NCI-H524 (cell line): ENCODE data around the gene ATXN1.
"Not testable (repeated sequence)": the region's sequence is repeated elsewhere in the genome, so short reads cannot be mapped to it uniquely, and the experiment has no call there.

Experiments
- DNase-seq, 2 experiments: peaks; one replicate each; lab custom pipeline; 2025; lab: John Stamatoyannopoulos, UW

Gene ATXN1

GRCh38 chr6:16760516-16761470, at the start of gene ATXN1:
Gene ATXN1 (minus strand): TSS chr6:16761460.
- peak; percentile 24 to 59 for DNase-seq

- no peak for DNase-seq
Measured at GRCh38 chr6:16810411-16810810, 49.2 kb upstream of the ATXN1 start.

GRCh38 chr6:16809753-16810358, 48.6 kb upstream of the ATXN1 start:
- DNase-seq = no peak

GRCh38 chr6:16807956-16808355, 46.7 kb upstream of the ATXN1 start:
- no peak for DNase-seq

GRCh38 chr6:16806363-16806762, 45.1 kb upstream of the ATXN1 start:
- DNase-seq = no peak

- peak in 1 of 2 experiments; percentile 38 for DNase-seq
Measured at GRCh38 chr6:16805243-16805950, 44.1 kb upstream of the ATXN1 start.

DNA sequence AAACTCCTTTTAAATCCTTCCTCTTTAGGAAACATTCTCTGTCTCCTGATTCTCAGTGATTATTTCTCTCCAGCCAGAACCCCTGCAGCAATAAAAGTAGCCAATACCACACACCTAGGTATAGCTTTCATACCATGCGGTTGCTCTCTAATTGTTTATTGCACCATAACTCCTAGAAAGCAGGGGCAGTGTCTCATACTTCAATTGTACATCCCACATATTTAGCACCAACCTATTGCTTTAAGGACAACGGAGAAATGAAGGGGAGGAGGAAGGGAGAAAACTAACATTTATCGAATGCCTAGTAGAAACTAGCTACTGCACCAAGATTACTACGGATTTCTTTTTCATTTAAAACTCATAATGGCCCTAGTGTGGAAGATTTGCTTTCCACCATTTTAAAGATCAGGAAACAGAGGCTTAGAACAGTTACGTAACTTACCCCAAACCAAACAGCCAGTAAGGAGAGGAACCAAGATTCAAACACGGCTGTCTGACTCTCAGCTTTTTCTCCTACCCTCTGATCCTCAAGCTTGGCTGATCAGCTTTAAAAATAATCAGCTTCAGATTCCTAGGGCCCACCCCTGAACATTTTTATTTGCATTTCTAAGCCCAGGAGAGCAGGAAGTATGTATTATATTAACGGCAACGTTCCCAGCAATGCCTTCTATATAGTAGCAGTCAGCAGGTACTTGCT, 43.4 kb upstream of the ATXN1 start:
- peak in 1 of 2 experiments; percentile 31 for DNase-seq

DNA sequence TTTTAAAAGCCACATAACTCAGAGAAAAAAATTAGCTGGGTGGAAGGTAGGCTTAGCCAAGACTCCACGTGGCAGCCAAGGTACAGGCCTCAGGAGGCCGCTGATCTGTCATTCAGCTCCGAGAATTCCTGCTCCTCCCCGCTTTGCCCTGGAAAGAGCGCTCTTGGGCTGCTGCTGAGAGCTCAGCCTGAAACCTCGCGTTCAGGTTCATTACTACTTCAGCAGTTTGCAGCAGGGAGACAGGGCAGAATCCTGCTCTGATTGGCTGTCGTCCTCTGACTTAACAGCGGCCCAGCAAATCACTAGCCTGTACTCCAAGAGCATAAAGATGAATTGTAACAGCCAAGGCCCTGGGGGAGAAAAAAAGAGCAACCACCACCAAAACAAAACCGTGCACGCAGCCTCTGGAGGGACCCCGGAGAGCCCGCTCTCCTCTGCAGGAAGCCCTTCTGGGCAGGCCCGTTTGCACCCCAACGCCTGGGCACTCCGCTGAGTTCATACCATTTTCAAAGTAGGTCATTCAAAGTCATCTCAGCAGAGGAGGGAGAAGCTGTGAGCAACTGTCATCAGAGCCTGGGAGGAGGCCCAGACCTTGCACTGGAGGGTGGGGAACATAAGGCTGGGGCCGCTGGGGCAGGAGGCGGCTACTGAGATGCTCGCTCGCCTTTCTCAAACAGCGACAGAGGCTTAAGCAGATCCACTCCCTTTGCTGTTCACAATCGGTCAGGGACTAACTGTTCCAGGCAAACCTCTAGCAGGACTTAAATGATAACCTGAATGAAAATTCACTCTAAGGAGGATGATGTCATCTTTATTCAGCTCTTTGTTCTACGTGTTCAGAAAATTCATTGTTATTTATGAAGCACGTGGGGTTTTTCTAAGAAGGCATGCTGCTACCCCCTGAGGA, 42.3 kb upstream of the ATXN1 start:
- DNase-seq = peak; percentile 95

- DNase-seq = no peak
Measured at GRCh38 chr6:16802071-16802470, 40.8 kb upstream of the ATXN1 start.

- DNase-seq = no peak
Measured at GRCh38 chr6:16800942-16801341, 39.7 kb upstream of the ATXN1 start.

DNA sequence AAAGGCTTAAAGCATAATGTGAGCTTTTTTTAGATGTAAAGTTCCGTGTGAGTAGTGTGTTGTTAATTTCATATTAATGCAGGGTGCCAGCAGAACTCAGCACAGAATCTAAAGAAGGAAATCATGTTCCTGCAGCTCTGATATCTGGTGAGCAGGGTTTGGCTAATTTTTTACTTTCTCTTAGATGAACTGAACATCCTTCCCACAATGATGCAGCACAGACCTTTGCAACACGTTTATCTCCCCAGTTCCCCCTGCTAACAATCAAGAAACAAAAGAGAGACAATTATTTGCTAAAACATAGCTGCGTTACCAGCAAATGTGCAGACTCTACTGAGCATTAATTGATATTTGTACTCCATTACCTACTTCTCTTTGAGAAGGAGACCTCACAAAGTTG, 39.1 kb upstream of the ATXN1 start:
- no peak for DNase-seq

GRCh38 chr6:16799279-16800193, 38.3 kb upstream of the ATXN1 start:
- no peak for DNase-seq

DNA sequence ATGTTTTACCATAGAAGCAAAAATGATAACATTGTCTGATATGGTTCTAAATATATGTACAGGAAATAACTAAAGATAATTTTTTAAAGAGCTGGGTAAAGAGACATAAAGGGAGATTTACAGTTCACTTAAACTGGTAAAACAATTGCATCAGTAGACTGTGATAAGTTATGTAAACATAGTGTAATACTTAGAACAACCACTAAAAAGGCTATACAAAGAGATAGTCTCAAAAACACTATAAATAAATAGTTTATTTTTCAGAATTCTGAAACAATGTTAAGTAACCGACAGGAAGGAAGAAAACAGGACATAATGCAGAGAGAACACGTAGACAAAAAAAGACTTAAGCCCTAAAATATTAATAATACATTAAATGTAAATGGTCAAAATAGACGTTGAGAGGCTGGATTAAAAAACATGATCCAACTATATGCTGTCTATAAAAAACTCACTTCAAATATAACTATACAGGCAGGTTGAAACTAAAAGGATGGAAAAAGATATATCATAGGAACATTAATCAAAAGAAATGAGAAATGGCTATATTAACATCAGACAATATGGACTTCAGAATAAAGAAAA, 32.7 kb upstream of the ATXN1 start:
- no peak for DNase-seq

- no peak for DNase-seq
Measured at GRCh38 chr6:16789329-16790038, 28.2 kb upstream of the ATXN1 start.

DNA sequence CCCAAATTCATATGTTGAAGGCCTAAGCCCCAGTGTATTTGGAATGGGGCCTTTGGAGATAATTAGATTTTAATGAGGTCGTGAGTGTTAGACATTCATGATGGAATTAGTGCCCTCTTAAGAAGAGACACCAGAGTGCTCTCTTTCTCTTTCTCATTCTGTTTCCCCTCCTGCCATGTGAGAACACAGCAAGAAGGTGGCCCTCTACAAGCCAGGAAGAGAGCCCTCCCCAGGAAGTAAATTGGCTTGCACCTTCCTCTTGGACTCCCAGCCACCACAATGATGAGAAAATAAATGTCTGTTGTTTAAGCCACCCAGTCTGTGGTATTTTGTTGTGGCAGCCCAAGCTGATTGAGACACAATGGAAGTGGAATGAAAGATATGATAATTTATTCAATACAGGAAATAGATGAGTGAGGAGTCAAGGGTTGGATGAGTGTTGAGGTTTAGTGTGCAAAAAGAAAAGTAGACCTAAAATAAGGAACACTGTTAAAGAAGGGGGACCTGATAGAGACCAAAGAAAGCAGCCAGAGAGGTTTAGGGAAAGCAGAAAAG, 25.9 kb upstream of the ATXN1 start:
- DNase-seq = peak in 1 of 2 experiments; percentile 10

DNA sequence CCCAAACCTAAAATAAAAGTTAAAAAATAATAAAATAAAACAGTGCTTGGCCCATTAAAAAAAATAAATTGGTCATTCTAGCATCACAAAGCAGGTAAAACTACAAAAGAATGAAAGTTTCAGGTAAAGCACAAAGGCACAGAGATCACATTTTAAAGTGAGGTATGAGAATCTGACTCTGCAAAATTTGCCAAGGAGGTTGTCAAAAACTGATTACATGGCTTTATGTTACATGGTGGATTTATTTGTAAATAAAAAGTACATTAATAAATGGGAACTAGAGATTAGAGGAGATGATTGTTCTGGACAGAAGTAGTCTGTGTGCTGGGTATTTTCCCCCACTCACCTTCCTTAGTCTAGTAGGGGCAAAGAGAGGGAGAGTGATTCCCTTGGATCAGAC, 24.2 kb upstream of the ATXN1 start:
- no peak for DNase-seq

DNA sequence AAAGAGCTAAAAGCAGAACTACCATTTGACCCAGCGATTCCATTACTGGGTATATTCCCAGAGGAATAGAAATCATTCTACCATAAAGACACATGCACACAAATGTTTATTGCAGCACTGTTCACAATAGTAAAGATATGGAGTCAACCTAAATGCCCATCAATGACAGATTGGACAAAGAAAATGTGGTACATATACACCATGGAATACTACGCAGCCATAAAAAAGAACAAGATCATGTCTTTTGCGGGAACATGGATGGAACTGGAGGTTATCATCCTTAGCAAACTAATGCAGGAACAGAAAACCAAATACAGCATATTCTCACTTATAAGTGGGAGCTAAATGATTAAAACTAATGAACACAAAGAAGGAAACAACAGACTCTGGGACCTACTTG, 23.7 kb upstream of the ATXN1 start:
- not testable (repeated sequence) for DNase-seq

- DNase-seq = no peak
Measured at GRCh38 chr6:16783952-16784565, 22.8 kb upstream of the ATXN1 start.
